ENCODE data around the gene SMYD3. TPM values are rescaled to one million over a fixed set of nuclear protein-coding genes. Genes with fewer than 3 reads are reported as not detected.

SMYD3 gene
- total RNA-seq, 1 experiment from 2014 or later, result 25.5 TPM

GRCh38 chr1:246526380-246526779, 19.3 kb upstream of the SMYD3 start:
- Histone ChIP-seq H4K8ac (replicated peaks; ENCODE audit: insufficient read length, low read depth, low read length) (no peak overlapping the region), H3K27me3 (ENCODE audit: insufficient read depth, low read length) (no peaks in the 10 kb centered on the region; the same call in 1 of the 2 replicates), H2BK120ac (ENCODE audit: low read depth, low read length, poor library complexity, severe bottlenecking) (no peak overlapping the region), H3K4me1 (ENCODE audit: insufficient read depth, low read length) (no peaks in the 10 kb centered on the region), H3K79me2 (ENCODE audit: insufficient read depth, low read length) (no peaks in the 10 kb centered on the region), H3K18ac (ENCODE audit: insufficient read length, low read depth, low read length) (no peak overlapping the region), H3K9ac (ENCODE audit: extremely low read depth, insufficient read length, low read length) (no peak overlapping the region), H2BK15ac (ENCODE audit: low read depth, low read length) (no peak overlapping the region), H2AFZ (ENCODE audit: low read length) (no peak overlapping the region), H3K4me2 (ENCODE audit: insufficient read depth, insufficient read length, low read length) (no peak overlapping the region), H3K23ac (ENCODE audit: insufficient read length, low read depth, low read length) (no peak overlapping the region), H3K23me2 (ENCODE audit: insufficient read length, low read depth, low read length, poor library complexity, severe bottlenecking) (no peaks in the 10 kb centered on the region), H4K91ac (ENCODE audit: insufficient read length, low read depth, low read length) (no peak overlapping the region), H3K27ac (ENCODE audit: insufficient read length, low read depth, low read length) (no peak overlapping the region), H3K79me1 (ENCODE audit: insufficient read depth, low read depth, low read length, poor library complexity, severe bottlenecking) (no peaks in the 10 kb centered on the region), H3K9me3 (ENCODE audit: control insufficient read depth, low read depth, low read length) (peaks cover 8% of the 10 kb centered on the region), H2BK5ac (ENCODE audit: insufficient read length, low read length) (no peak overlapping the region), H2AK5ac (ENCODE audit: insufficient read length, low read length) (no peak overlapping the region), H2BK12ac (ENCODE audit: insufficient read length, low read depth, low read length) (no peak overlapping the region), H3K14ac (ENCODE audit: insufficient read depth, low read length) (no peak overlapping the region), H2BK20ac (ENCODE audit: low read depth, low read length, poor library complexity, severe bottlenecking) (no peak overlapping the region), H3K56ac (ENCODE audit: insufficient read length, low read depth, low read length) (no peak overlapping the region), H4K20me1 (ENCODE audit: control insufficient read depth, insufficient read depth, insufficient read length) (no peaks in the 10 kb centered on the region), H3T11ph (ENCODE audit: low read length) (no peak overlapping the region), H3K4ac (ENCODE audit: low read depth, low read length) (no peak overlapping the region), H4K5ac (ENCODE audit: insufficient read length, low read depth, low read length) (no peak overlapping the region)
- Mint-ChIP-seq H3K27me3 (ENCODE audit: low read depth) (peaks cover 9% of the 10 kb centered on the region), H3K4me1 (no peaks in the 10 kb centered on the region), H3K9me3 (peaks cover 29 to 36% of the 10 kb centered on the region in 2 experiments), H3K27ac (no peak overlapping the region), H3K4me3 (no peak overlapping the region), H3K36me3 (ENCODE audit: insufficient read depth in 1 of 3, low read depth in 3 of 3) (peaks cover 4 to 11% (median 8%) of the 10 kb centered on the region in 3 experiments; a peak in 6 of 7 replicates)
- TF ChIP-seq, protein P1, sequence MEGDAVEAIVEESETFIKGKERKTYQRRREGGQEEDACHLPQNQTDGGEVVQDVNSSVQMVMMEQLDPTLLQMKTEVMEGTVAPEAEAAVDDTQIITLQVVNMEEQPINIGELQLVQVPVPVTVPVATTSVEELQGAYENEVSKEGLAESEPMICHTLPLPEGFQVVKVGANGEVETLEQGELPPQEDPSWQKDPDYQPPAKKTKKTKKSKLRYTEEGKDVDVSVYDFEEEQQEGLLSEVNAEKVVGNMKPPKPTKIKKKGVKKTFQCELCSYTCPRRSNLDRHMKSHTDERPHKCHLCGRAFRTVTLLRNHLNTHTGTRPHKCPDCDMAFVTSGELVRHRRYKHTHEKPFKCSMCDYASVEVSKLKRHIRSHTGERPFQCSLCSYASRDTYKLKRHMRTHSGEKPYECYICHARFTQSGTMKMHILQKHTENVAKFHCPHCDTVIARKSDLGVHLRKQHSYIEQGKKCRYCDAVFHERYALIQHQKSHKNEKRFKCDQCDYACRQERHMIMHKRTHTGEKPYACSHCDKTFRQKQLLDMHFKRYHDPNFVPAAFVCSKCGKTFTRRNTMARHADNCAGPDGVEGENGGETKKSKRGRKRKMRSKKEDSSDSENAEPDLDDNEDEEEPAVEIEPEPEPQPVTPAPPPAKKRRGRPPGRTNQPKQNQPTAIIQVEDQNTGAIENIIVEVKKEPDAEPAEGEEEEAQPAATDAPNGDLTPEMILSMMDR (conservative IDR thresholded peaks at IDR 0.05), result no peak
- no CpG with 5 or more reads among the region's 4 CpGs for WGBS (ENCODE audit: extremely low coverage, insufficient read length, low lambda C conversion rate)
- no peak for DNase-seq

All from H9 (cell line).